ENCODE measurements around the gene IL31. TPM values are rescaled to one million over a fixed set of nuclear protein-coding genes. Genes with fewer than 3 reads are reported as not detected.
A peak's percentile ranks its signal among the peaks of the same experiment; 100 is the strongest.
"Not testable (repeated sequence)": the region's sequence is repeated elsewhere in the genome, so short reads cannot be mapped to it uniquely, and the experiment has no call there.

IL31 gene
- polyA plus RNA-seq (ENCODE audit: insufficient read length in 10 of 10) = not detected
- long read RNA-seq, donor 1 = 0 reads
- long read RNA-seq, donor 2 = 0 reads
- long read RNA-seq, donor 3 = 0 reads
- long read RNA-seq, donor 4 = 0 reads
- long read RNA-seq, donor 5 = 0 reads
- long read RNA-seq, donor 6 = 0 reads
- long read RNA-seq, donor 7 = 0 reads
- long read RNA-seq, donor 8 = 0 reads
- long read RNA-seq, donor 9 = 0 reads

DNA sequence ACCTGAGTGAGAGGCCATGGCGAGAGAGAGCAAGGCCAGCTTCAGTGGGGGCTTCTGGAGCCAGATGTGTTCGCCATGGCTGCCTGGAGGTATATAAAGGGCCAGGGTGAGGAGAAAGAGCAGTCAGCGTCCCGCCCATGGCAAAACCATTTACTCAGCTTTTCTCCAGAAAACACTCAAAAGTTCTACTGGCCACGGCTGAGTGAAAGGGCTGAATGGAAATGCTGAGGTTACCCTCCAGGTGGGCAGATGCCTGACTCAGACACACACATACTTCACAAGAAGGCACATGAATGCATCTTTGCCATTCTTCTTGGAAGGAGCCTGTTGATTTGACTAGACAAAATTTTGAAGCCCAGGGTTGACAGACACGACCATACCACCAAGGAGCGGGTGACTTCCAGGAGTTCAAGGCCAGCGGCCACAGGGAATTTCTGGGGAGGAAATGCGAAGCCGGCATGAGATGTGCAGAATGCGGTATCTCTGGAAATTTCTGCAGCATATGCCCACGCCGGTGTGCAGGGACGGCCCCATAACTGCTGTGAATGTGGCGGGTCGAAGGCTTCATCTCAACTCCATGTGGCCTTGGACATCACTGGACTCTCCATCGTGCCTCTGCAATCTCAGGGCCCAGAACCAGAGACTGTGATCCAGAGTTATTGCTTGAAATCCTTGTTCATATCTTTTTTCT lies at the start of gene IL31:
IL31 (minus strand) TSS at position 67 of the 691 bp plus-strand sequence; CDS start at position 18, 49 bp downstream.
- no peak for DNase-seq

DNA sequence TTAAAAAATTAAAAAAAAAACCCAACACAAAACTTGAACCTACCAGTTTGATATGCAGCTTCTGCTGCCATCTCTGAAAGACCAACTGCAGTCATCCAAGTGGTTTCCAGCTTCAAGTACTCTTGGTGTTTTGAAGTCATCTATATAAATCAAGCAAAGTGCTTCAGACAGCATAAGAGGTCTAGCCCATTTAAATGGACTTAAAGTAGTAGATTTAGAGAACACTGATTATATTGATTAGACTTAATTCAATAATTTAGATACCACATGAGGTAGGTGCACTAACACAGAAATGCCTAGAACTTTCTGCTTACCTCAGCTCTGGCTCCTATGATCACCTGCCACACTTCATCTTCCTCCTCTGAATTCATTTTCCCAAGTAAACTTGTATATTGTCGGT lies 42.4 kb upstream of the IL31 start:
- DNase-seq = no peak

DNA sequence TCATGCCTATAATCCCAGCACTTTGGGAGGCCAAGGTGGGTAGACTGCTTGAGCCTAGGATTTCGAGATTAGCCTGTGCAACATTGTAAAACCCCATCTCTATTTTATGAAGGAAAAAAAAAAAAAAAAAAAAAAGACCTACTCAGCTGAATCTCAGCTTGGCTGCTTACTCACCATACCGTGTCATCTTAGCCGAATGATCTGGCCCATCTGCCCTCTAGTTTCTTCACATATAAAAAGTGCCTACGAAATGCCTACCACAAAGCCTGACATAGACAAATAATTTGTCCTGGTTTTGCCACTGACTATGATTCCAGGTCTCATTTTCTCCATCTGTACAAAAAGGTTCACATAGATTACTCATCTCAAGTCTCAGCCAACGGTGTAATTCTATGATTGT lies 41.8 kb upstream of the IL31 start:
- DNase-seq = no peak

DNA sequence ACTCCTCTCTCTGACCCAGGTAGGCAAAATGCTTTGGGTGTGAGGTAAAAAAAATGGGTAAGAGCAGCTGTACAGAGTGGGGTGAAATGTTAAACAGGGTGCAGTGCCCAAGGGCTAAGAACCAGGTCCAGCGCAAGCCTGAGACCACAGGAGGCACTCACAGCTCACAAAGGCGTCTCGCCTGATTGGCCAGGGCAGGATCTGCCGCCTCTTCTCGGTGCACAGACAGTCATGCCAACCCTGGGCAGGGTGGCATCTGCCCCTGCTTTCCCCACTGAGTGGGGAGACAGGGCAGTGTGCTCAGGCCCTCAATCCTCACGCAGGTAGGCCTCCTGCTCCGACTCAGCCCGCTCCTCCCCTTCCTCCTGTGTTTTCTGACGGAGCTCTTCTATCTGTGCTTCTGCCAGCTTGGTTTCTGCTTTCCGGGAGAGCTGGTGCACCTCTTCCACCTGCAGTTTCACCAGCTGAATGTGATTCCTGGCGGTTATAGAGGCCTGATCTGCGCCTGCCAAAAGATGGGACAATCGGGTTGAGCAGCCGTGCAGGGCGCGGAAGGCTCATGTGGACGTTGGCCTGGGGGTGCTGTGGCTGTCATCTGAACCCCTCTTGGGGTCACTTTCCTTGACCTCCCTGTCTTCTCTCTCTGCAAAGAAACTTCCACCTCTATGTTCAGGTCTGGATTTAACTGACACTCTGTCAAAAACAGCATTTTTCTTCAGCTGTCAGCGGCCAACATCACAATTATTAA lies 34.2 kb upstream of the IL31 start:
- no peak for DNase-seq

DNA sequence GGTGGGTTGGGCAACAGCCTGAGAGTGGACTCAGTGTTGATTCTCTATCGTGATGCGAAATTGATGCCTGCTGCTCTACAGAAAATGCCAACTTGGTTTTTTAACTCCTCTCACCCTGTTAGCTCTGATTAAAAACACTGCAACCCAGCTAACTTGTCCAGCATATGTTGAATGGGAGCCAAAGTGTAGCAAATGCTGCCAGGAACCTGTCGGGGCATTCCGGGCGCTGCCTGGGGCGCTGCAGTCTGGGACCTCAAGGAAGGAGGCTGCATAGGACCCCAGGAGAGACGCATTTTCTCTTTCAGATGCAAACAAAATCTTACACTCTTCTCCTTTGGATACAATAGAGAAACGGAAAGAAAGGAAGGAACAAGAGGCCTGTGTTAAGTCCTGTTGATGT lies 33.4 kb upstream of the IL31 start:
- no peak for DNase-seq

DNA sequence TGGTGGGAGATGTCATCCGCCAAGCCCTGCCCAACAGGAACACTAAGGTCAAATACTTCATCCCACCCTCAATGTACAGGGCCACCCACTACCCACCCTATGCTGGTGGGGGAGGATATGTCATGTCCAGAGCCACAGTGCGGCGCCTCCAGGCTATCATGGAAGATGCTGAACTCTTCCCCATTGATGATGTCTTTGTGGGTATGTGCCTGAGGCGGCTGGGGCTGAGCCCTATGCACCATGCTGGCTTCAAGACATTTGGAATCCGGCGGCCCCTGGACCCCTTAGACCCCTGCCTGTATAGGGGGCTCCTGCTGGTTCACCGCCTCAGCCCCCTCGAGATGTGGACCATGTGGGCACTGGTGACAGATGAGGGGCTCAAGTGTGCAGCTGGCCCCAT lies 33.0 kb upstream of the IL31 start:
- no peak for DNase-seq

DNA sequence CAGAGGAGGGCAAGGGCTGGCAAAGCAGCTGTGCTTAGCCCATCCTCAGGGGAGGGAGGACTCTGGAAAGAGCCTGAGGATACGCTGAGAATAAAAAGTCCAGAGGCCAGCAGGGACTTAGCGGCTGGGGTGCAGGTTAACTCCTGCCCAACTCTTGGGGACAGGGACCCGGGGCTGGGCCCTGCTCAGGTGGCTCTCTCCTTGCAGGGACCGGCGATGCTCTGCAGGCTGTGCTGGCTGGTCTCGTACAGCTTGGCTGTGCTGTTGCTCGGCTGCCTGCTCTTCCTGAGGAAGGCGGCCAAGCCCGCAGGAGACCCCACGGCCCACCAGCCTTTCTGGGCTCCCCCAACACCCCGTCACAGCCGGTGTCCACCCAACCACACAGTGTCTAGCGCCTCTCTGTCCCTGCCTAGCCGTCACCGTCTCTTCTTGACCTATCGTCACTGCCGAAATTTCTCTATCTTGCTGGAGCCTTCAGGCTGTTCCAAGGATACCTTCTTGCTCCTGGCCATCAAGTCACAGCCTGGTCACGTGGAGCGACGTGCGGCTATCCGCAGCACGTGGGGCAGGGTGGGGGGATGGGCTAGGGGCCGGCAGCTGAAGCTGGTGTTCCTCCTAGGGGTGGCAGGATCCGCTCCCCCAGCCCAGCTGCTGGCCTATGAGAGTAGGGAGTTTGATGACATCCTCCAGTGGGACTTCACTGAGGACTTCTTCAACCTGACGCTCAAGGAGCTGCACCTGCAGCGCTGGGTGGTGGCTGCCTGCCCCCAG lies 32.3 kb upstream of the IL31 start:
- DNase-seq = no peak

DNA sequence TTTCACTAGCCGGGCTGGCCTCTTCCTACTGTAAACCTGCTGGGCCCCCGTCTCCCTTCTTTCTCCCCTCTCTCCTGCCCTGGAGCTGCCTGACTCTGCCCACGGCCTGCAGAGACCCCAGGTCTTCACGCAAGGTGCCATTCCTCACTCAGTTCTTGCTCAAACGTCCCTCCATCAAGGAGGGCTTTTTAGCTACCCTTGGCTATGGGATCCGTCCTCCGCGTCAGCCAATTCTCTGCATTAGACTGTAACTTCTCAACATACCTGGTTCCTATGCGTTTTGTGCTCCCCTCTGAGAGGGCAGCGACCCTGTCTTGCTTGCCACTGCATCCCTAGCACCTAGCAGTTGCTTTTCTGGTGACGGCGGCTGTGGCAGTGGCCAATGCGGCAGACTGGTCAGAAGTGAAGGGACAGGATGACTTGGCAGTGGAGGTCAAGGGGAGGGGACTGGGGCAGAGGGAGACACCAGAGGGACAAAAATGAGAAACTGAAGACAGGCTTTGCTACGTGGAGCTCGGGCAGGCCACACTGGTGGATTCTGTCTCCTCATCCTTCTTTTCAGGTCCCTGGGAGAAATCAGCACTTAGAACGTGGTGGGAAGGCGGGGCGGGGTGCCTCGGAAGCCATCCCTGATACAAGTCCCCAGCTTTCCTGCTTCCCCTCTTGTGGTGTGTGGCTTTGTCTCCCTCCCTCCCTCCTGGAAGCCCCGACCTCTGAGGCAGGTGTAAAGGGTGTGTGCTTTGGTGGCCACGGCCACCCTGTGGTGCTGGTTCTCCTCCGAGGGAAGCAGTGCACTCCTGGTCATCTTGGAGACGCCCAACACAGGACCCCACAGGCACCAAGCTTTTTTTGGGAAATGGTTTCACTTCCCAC lies 31.3 kb upstream of the IL31 start:
- peak in 1 of 3 donors; percentile 26 for DNase-seq

DNA sequence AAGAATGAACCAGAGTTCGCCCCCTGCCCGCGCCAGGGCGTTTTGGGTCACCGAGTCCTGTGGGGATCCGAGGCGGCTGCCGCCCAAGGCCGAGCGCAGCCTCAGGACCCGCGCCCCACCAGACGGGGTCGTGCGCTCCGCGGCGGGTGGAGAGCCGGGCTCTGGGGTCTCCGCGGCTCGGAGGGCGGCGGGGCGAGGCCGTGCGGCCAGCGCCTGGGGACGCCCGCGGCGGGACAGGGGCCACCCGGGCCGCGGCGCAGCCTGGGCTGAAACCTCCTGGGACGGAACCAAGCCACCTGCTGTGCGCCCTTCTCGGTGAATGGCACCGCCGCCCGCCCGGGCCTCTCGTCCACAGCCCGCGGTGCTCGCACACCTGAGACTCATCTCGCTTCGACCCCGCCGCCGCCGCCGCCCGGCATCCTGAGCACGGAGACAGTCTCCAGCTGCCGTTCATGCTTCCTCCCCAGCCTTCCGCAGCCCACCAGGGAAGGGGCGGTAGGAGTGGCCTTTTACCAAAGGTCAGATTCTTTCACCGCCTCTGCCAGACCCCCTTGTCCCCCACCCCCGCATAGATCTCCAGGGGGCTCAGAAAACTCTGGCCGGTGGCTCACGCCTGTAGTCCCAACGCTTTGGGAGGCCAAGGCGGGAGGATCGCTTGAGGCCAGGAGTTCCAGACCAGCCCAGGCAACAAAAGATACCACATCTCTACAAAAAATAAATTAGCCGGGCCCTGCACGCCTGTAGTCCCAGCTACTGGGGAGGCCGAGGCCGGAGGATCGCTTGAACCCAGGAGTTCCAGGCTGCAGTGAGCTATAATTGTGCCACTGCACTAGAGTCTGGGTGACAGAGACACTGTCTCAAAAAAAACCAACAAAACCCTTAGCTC lies 30.4 kb upstream of the IL31 start:
- DNase-seq = no peak

DNA sequence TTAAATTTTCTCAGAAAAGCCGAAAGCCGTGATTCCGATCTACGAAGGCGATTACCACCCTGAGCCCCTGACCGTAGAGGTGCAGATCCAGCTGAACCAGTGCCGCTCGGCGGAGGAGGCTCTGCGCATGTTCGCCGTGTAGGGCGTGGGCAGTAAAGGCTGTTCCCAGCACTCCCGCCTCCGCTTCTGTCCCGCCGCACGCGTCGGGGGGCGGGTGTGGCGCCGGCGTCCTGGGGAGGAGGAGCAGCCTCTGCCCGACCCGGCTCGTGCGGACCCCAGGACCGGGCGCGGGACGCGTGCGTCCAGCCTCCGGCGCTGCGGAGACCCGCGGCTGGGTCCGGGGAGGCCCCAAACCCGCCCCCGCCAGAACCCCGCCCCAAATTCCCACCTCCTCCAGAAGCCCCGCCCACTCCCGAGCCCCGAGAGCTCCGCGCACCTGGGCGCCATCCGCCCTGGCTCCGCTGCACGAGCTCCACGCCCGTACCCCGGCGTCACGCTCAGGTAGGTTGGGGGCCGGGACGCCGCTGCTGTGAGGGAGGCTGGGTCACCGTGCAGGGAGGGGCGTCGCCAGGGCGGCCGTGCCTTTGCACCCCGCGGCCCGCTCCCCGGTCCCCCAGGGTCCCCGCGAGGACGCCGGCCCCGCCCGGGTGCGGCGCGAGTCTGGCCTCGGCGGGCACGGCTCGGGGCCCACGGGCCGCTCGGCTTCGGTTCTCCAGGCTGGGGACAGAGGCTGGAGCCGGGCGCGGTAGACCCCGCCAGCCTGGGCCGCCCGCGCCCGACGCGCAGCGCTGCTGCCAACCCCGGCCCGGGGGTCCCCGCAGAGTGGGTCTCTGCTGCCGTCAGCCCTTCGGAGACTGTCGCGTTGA lies 29.5 kb upstream of the IL31 start, which contains the start of gene B3GNT4:
B3GNT4 (plus strand) TSS at position 409 of the 866 bp plus-strand sequence. CDS start 910 bp downstream, outside the sequence.
- peak in 2 of 3 donors; percentile 36 to 73 for DNase-seq

DNA sequence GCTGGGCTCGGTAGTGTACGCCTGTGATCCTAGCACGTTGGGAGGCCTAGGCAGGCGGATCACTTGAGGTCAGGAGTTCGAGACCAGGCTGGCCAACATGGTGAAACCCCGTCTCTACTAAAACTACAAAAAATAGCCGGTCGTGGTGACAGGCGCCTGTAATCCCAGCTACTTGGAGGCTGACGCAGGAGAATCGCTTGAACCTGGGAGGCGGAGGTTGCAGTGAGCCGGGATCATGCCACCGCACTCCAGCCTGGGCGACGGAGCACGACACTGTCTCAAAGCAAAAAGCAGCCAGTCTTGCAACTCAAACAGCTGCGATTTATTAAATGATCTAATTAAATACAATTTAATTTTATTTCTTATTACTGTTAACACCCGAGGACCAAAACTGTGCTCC lies 28.8 kb upstream of the IL31 start:
- DNase-seq = not testable (repeated sequence)

DNA sequence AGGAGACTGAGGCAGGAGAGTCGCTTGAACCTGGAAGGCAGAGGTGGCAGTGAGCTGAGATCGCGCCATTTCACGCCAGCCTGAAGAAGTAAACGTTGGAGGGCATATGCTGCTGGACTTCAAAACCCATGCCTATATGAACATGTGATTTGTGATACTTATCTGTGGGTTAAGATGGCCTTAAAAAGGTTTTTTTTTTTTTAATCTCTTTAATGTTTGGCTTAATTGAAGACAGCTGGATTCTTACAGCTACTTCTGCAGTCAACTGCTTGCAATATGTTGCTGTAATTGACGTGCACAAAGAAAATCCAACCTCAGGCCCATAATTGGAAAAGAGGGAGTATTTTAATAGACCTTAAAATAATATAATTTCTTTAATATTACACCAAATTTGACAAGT lies 28.0 kb upstream of the IL31 start:
- no peak for DNase-seq

DNA sequence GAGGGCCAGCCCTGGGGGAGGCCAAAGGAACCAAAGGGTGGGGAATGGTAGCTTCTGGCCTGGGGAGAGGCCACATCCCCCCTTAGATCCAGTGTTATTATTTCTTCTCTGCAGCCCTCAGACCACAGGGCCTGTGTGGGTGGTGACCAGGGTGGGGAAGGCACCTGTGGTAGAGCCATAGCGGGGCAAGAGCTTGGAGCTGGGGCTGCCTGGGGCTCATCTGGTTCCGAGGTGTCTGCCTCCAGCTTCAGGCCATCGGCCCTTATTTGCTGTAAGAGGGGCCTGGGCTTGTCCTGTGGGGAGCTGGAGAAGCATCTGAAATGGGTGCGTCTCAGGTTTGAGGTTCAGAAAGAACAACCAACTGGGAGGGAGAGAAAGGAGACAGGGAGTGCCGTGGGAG lies 27.4 kb upstream of the IL31 start:
- no peak for DNase-seq

DNA sequence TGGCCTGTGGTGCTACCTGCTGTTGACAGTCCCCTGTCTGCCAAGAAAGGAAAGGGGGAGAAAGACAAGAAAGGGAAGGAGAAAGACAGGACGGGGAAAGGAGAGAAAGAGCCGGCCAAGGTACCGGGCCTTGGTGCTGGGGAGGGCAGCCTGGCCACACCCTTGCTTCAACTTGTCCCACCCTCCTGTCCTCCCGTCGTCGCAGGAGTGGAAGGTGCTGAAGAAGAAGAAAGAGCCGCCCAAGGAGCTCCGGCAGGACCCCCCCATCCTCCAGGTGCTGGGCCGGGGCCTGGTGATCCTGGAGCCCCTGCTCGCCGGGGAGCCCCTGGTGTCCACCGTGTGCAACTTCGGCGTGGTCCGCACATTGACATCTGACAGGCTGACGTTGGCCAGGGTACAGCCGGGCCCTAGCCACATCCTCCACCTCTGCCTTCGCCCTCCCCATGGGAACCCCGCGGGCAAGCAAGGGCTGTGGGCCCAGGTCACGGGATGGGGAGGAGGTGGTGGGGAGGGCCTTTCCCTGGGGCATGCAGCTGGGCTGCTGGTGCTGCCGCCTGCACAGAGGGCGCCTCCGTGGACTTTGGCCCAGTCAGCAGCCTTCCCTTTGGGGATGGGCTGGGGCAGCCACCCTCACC lies 26.6 kb upstream of the IL31 start:
- no peak for DNase-seq

DNA sequence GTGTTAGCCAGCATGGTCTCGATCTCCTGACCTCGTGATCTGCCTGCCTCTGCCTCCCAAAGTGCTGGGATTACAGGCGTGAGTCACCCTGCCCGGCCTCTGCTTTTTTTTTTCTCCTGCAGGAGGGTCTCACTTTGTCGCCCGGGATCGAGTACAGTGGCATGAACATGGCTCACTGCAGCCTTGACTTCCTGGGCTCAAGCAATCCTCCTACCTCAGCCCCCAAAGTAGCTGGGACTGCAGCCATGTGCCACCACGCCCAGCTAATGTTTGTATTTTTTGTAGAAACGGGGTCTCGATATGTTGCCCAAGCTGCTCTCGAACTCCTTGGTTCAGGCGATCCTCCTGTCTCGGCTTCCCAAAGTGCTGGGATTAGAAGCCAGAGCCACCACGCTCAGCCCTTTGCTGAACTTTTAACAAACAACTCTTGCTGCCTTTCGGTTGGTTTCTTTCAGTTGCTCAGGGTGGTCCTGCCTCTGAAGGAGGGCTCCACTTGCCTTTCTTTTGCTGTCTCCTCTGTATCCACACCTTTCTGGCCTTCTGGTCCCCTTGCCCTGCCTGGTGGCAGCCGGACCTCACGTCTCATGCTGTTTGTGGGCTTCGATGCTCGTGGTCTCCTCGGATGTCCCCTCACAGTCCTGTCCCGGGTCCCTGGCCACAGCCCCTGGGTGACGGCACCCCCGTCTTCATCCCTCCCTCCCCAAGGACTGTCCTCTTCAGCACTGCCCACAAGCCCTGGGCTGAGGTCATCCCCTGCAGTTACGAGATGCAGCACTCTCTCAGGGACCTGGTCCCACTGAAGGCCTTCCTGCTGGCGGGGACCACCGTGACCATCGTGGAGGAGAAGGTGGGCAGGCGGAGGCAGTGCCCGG lies 25.7 kb upstream of the IL31 start:
- no peak for DNase-seq

DNA sequence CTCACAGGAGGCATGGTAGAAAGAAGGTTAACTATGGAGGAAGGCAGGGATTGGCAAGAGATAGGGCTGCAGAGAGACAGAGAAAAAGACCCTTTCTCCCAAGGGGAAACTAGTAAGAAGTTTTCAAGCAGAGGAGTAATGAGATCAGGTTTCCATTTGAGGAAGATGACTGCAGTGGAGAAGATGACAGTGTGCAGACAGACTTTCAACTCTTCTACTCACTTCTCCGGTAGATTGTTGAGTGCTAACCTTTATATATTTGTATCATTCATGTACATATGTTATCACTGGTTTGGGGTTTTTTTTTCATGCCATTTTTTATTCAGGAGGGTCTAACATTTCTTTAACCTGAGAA lies 23.6 kb upstream of the IL31 start:
- DNase-seq = no peak

DNA sequence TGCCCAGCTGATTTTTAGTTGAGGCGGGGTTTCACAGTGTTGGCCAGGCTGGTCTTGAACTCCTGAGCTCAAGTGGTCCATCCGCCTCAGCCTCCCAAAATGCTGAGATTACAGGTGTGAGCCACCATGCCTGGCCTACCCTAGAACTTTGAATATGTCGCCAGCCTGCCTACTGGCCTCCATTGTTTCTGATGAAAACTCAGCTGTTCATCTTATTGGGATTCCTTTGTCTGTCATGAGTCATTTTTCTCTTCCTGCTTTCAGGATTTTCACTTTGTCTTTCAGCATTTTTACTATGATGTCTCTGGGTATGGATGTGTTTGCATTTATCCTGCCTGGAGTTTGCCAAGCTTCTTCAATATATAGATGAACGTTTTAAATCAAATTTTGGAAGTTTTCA lies 21.4 kb upstream of the IL31 start:
- DNase-seq = no peak

DNA sequence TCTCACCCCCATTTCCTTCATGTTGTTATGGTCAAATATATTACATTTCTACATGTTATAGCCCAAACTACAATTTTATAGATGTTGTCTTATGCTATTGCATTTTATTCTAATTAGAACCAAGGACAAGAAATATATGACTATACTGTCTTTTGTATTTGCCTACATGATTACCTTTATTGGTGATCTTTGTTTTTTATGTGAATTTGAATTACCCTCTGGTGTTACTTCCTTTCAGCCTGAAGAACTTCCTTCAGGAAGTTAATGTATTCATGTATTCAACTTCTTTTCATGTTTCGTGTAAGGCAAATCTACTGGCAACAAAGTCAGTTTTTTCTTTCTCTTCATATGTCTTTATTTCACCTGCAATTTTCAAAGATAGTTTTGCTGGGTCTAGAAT lies 20.8 kb upstream of the IL31 start:
- no peak for DNase-seq
